PC-3 (cell line): Measurements from ENCODE around the gene SLC22A14. TPM values are rescaled to one million over a fixed set of nuclear protein-coding genes. Genes with fewer than 3 reads are reported as not detected.

ENCODE experiments used
- ATAC-seq: fragments of 200-7000 bp; cut with Tn5 transposase; 2 replicates; pipeline ENCODE4 v1.9.1; 2020; ENCODE audit warnings: mild to moderate bottlenecking, moderate library complexity
- BruUV-seq: library from RNA; stranded (reverse); fragments of 400-500 nt; replicated peaks from 2 replicates; lab custom pipeline; 2021; lab: Mats Ljungman, UMichigan
- CTCF ChIA-PET: fragments of 300-600 bp; sonication (Branson Sonifier 250); formaldehyde crosslinking; loops from one replicate; lab custom pipeline; 2022; ENCODE audit warnings: antibody characterized with exemption; lab: Charles Lee
- POLR2A ChIA-PET: fragments of 300-600 bp; sonication (Branson Sonifier 250); formaldehyde crosslinking; loops from one replicate; lab custom pipeline; 2022; ENCODE audit warnings: antibody characterized with exemption; ENCODE audit not compliant: unreplicated experiment; lab: Charles Lee
- DNase-seq: peaks from one replicate; pipeline ENCODE4 v3.0.0-alpha.2; 2015
- H2AFZ ChIP-seq: fragments of 300-600 bp; sonication (generic); 2 replicates; pipeline ENCODE4 v1.6.0; 2016; ENCODE audit warnings: antibody characterized with exemption, low read length
- H3F3A ChIP-seq: fragments of 300-600 bp; sonication (generic); one replicate; pipeline ENCODE4 v1.6.0; 2017; ENCODE audit warnings: antibody characterized with exemption, low read length, control low read depth, mild to moderate bottlenecking; ENCODE audit not compliant: unreplicated experiment
- H3K27ac ChIP-seq: fragments of 300-600 bp; sonication (generic); 2 replicates; pipeline ENCODE4 v1.5.1; 2016; ENCODE audit warnings: mild to moderate bottlenecking, low read length
- H3K27me3 ChIP-seq: fragments of 300-600 bp; sonication (generic); 2 replicates; pipeline ENCODE4 v1.6.1; 2016; ENCODE audit warnings: low read length, mixed read lengths
- H3K36me3 ChIP-seq: fragments of 300-600 bp; sonication (generic); 2 replicates; pipeline ENCODE4 v1.6.1; 2016; ENCODE audit warnings: low read depth, mixed run types, low read length, mixed read lengths
- H3K4me1 ChIP-seq: fragments of 300-600 bp; sonication (generic); 2 replicates; pipeline ENCODE4 v1.5.1; 2016; ENCODE audit warnings: low read length; ENCODE audit not compliant: insufficient read depth
- H3K4me2 ChIP-seq: fragments of 300-600 bp; sonication (generic); 2 replicates; pipeline ENCODE4 v1.6.0; 2016; ENCODE audit warnings: low read length
- H3K4me3 ChIP-seq: fragments of 300-600 bp; sonication (generic); 2 replicates; pipeline ENCODE4 v1.5.1; 2016; ENCODE audit warnings: mild to moderate bottlenecking, low read length, mixed read lengths
- H3K79me2 ChIP-seq: fragments of 300-600 bp; sonication (generic); 2 replicates; pipeline ENCODE4 v1.6.1; 2017; ENCODE audit warnings: low read length, mixed read lengths
- H3K9ac ChIP-seq: fragments of 300-600 bp; sonication (generic); 2 replicates; pipeline ENCODE4 v1.6.0; 2016; ENCODE audit warnings: mild to moderate bottlenecking, low read length
- H3K9me2 ChIP-seq: fragments of 300-600 bp; sonication (generic); replicated peaks from 2 replicates; pipeline ENCODE4 v1.6.1; 2016; ENCODE audit warnings: mixed run types, low read length, mixed read lengths
- H3K9me3 ChIP-seq: fragments of 300-600 bp; sonication (generic); 2 replicates; pipeline ENCODE4 v1.6.1; 2016; ENCODE audit warnings: low read length, mixed read lengths
- H4K20me1 ChIP-seq: fragments of 300-600 bp; sonication (generic); 2 replicates; pipeline ENCODE4 v1.6.1; 2016; ENCODE audit warnings: low read length, mixed read lengths
- EZH2 ChIP-seq: fragments of 300-600 bp; sonication (generic); IDR thresholded peaks from one replicate; pipeline ENCODE4 v1.6.1; 2017; ENCODE audit warnings: antibody characterized with exemption, mild to moderate bottlenecking, low read length; ENCODE audit not compliant: unreplicated experiment
- EZH2phosphoT487 ChIP-seq: fragments of 300-600 bp; sonication (generic); IDR thresholded peaks from 2 replicates; pipeline ENCODE4 v1.6.1; 2018; ENCODE audit warnings: mild to moderate bottlenecking, antibody characterized with exemption, low read length, borderline replicate concordance
- intact Hi-C: fragments of 100-400 bp; cut with micrococcal nuclease; formaldehyde crosslinking; loops from 2 replicates; pipeline ENCODE4 v1.9.0; 2023
- total RNA-seq: library from RNA; depleted of rRNA; stranded (reverse); fragments of >200 nt; gene quantifications from 2 replicates; pipeline ENCODE4 v1.2.3, GENCODE V29; 2014; rRNA removed
- TF ChIP-seq, protein P1 (sequence below): fragments of 300-600 bp; sonication (generic); conservative IDR thresholded peaks from 2 replicates; pipeline ENCODE4 v1.5.1; 2017; ENCODE audit warnings: antibody characterized with exemption, low read depth, mild to moderate bottlenecking, low read length

Gene SLC22A14
- total RNA-seq, 1 experiment from 2014 or later: 0.07 TPM

DNA sequence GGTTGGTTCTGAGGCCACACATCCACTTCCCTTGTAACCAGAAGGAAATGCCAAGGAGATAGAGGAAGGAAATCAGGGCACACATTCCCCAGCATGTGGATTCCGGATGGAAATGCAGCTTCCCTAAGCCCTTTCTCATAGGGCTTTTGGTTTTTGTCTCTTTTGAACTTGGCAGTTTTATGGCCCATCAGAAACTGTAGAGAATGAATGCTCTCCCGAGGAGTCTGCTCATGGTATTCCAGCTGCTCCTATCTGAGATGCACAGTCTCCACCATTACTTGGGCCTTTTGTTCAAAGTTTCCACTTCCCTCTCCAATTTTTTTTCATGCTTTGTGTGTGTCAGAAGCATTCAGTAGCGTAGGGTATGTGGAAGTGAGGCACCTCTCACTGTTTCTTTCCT, 85.7 kb downstream of the SLC22A14 start:
- Histone ChIP-seq H3K27me3 (no peaks in the 10 kb centered on the region), H3K4me2 (no peak overlapping the region), H3K79me2 (no peaks in the 10 kb centered on the region), H3K36me3 (peaks cover 47% of the 10 kb centered on the region), H3K27ac (no peak overlapping the region), H3F3A (no peaks in the 10 kb centered on the region), H3K9me3 (no peaks in the 10 kb centered on the region), H2AFZ (no peak overlapping the region), H3K9ac (no peak overlapping the region), H3K4me1 (no peaks in the 10 kb centered on the region), H3K9me2 (no peaks in the 10 kb centered on the region), H3K4me3 (no peak overlapping the region), H4K20me1 (no peaks in the 10 kb centered on the region)
- ChIA-PET POLR2A (no interaction called here), CTCF (no interaction called here)
- TF ChIP-seq, protein P1, sequence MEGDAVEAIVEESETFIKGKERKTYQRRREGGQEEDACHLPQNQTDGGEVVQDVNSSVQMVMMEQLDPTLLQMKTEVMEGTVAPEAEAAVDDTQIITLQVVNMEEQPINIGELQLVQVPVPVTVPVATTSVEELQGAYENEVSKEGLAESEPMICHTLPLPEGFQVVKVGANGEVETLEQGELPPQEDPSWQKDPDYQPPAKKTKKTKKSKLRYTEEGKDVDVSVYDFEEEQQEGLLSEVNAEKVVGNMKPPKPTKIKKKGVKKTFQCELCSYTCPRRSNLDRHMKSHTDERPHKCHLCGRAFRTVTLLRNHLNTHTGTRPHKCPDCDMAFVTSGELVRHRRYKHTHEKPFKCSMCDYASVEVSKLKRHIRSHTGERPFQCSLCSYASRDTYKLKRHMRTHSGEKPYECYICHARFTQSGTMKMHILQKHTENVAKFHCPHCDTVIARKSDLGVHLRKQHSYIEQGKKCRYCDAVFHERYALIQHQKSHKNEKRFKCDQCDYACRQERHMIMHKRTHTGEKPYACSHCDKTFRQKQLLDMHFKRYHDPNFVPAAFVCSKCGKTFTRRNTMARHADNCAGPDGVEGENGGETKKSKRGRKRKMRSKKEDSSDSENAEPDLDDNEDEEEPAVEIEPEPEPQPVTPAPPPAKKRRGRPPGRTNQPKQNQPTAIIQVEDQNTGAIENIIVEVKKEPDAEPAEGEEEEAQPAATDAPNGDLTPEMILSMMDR: no peak
- TF ChIP-seq EZH2phosphoT487 (no peak), EZH2 (no peak)
- intact Hi-C loops: no loop called here
- BruUV-seq: no TSS peak
- no peak for DNase-seq
- no peak for ATAC-seq

Other genes starting within 250 kb of the SLC22A14 start
- not detected in 2 replicates for gene DLEC1, start 243.1 kb upstream of the SLC22A14 start, total RNA-seq
- gene ACAA1, start 145.2 kb upstream of the SLC22A14 start, total RNA-seq: 76.4 and 94.5 TPM in 2 replicates
- gene MYD88, start 143.6 kb upstream of the SLC22A14 start, total RNA-seq: 17.7 and 19.1 TPM in 2 replicates
- 42.2 and 47.7 TPM in 2 replicates for gene OXSR1, start 116.8 kb upstream of the SLC22A14 start, total RNA-seq
- 0.73 TPM in 1 of 2 replicates, not detected in the other for gene SLC22A13, start 16.5 kb upstream of the SLC22A14 start, total RNA-seq
- 11.2 and 14.0 TPM in 2 replicates for gene XYLB, start 64.5 kb downstream of the SLC22A14 start, total RNA-seq
- 1.5 and 1.8 TPM in 2 replicates for gene ACVR2B, start 171.6 kb downstream of the SLC22A14 start, total RNA-seq
- gene EXOG, start 214.0 kb downstream of the SLC22A14 start, total RNA-seq: 10.0 and 11.3 TPM in 2 replicates